Effector memory CD4-positive, alpha-beta T cell (primary cell): ENCODE measurements around the gene C1orf105.
"Not testable (repeated sequence)": the region's sequence is repeated elsewhere in the genome, so short reads cannot be mapped to it uniquely, and the experiment has no call there.

Experiments used
- DNase-seq, 3 donors: peaks; one replicate each; pipeline ENCODE4 v3.0.0-alpha.2; 2020
- H3K27ac ChIP-seq: 2 replicates; pipeline ENCODE4 v1.7.0; 2013; ENCODE audit warnings: mild to moderate bottlenecking, low read length, moderate library complexity; ENCODE audit not compliant: insufficient read depth, poor library complexity, severe bottlenecking
- H3K27me3 ChIP-seq: replicated peaks from 2 replicates; pipeline ENCODE4 v1.7.0; 2013; ENCODE audit warnings: mild to moderate bottlenecking, low read length; ENCODE audit not compliant: insufficient read depth, control insufficient read depth, poor library complexity, severe bottlenecking
- H3K36me3 ChIP-seq: 2 replicates; pipeline ENCODE4 v1.7.0; 2013; ENCODE audit warnings: mild to moderate bottlenecking, low read length, moderate library complexity; ENCODE audit not compliant: control insufficient read depth, insufficient read depth
- H3K4me1 ChIP-seq: 2 replicates; pipeline ENCODE4 v1.7.0; 2013; ENCODE audit warnings: low read length, mild to moderate bottlenecking; ENCODE audit not compliant: control insufficient read depth, insufficient read depth, poor library complexity, severe bottlenecking
- H3K4me3 ChIP-seq: 2 replicates; pipeline ENCODE4 v1.7.0; 2013; ENCODE audit warnings: low read length, low read depth, mild to moderate bottlenecking; ENCODE audit not compliant: insufficient read depth, poor library complexity, severe bottlenecking
- H3K9me3 ChIP-seq: 2 replicates; pipeline ENCODE4 v1.7.0; 2013; ENCODE audit warnings: mild to moderate bottlenecking, low read length, moderate library complexity; ENCODE audit not compliant: control insufficient read depth

The C1orf105 gene

DNA sequence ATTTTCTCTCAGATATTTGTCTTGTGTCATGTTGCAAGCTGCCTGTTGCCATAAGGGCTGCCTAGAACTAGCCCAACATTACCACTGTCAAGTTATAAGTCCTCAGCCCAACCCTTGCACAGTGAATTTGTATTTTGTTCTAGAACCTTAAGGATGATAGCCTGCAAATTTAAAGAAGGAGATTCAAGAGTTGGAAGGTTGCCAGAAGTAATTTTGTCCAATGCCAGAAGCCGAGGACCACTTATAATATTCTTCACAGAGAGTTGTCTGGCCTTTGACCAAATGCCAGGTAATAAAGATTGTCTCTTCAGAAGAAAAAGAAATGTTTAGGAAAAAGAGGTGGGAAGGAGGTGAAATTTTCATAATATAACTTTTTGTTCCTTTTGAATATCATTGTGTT, 71.9 kb downstream of the C1orf105 start:
- no peak for DNase-seq
- H3K27me3 ChIP-seq: no peaks in the 10 kb centered on the region
- H3K36me3 ChIP-seq: no peaks in the 10 kb centered on the region
- H3K9me3 ChIP-seq: no peaks in the 10 kb centered on the region
- H3K4me1 ChIP-seq: no peaks in the 10 kb centered on the region
- no peak overlapping the region for H3K27ac ChIP-seq
- no peak overlapping the region for H3K4me3 ChIP-seq

DNA sequence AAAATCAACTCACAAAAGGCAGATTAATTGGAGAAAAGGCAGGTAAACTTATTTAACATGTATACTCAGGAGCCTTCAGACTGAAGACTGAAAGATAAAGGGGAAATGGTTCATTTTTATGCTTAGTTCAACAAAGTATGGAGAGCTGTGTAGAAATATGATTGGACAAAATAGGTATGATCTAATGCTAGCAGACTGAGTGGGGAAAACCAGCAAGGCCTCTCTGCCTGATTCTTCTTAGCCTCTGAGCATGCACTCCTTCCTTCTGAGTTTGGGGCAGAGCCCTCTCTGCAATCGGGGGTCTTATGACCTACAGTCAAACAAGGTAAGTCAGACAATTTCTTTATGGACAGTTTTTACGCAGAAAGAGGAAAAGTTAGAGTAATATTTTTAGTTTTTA, 73.7 kb downstream of the C1orf105 start:
- H3K36me3 ChIP-seq: no peaks in the 10 kb centered on the region
- no peak overlapping the region for H3K27ac ChIP-seq
- no peaks in the 10 kb centered on the region for H3K9me3 ChIP-seq
- H3K4me3 ChIP-seq: no peak overlapping the region
- no peaks in the 10 kb centered on the region for H3K27me3 ChIP-seq
- DNase-seq: no peak
- H3K4me1 ChIP-seq: no peaks in the 10 kb centered on the region

DNA sequence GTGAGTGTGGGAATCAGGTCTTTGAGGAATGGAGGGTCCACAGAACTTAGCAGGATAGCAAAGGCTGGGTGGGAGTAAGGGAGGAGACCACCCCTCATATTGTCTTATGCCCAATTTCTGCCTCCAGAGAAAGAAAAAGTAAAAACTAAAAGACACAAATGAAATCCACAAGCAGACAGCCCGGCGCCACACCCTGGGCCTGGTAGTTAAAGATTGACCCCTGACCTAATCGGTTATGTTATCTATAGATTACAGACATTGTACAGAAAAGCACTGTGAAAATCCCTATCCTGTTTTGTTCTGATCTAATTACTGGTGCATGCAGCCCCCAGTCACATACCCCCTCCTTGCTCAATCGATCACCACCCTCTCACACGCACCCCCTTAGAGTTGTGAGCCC, 75.6 kb downstream of the C1orf105 start:
- not testable (repeated sequence) for H3K27ac ChIP-seq, H3K4me3 ChIP-seq, DNase-seq, H3K4me1 ChIP-seq, H3K36me3 ChIP-seq, H3K9me3 ChIP-seq, H3K27me3 ChIP-seq

GRCh38 chr1:172496678-172497077, 76.2 kb downstream of the C1orf105 start:
- Histone ChIP-seq H3K4me1 (no peaks in the 10 kb centered on the region), H3K36me3 (no peaks in the 10 kb centered on the region), H3K4me3 (no peak overlapping the region), H3K27me3 (no peaks in the 10 kb centered on the region), H3K9me3 (no peaks in the 10 kb centered on the region), H3K27ac (no peak overlapping the region)
- DNase-seq: no peak

DNA sequence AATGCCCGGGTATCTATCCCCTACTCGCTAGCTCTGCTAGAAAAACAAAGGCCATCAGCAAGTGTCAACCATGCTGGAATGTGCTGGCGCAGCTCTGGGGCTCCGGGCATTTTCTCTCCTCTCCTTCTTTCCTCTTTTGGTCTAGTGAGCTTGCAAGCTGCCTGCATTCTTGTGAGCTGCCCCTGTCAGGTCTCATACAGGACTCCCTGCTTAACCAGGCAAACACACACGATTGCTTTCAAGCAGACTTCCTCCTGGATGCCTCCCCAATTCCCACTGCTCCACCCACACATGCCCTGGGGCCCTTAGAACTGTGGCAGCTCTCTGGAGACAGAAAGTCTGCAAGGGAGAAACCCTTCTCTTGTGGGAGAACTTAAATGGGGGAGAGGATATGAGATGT, 76.7 kb downstream of the C1orf105 start:
- no peaks in the 10 kb centered on the region for H3K4me1 ChIP-seq
- no peaks in the 10 kb centered on the region for H3K9me3 ChIP-seq
- no peaks in the 10 kb centered on the region for H3K27me3 ChIP-seq
- H3K4me3 ChIP-seq: no peak overlapping the region
- no peaks in the 10 kb centered on the region for H3K36me3 ChIP-seq
- no peak for DNase-seq
- no peak overlapping the region for H3K27ac ChIP-seq

- H3K27me3 ChIP-seq: no peaks in the 10 kb centered on the region
- no peaks in the 10 kb centered on the region for H3K9me3 ChIP-seq
- DNase-seq: no peak
- H3K27ac ChIP-seq: no peak overlapping the region
- no peaks in the 10 kb centered on the region for H3K36me3 ChIP-seq
- no peak overlapping the region for H3K4me3 ChIP-seq
- no peaks in the 10 kb centered on the region for H3K4me1 ChIP-seq
Observed at GRCh38 chr1:172498857-172499256, 78.4 kb downstream of the C1orf105 start.

DNA sequence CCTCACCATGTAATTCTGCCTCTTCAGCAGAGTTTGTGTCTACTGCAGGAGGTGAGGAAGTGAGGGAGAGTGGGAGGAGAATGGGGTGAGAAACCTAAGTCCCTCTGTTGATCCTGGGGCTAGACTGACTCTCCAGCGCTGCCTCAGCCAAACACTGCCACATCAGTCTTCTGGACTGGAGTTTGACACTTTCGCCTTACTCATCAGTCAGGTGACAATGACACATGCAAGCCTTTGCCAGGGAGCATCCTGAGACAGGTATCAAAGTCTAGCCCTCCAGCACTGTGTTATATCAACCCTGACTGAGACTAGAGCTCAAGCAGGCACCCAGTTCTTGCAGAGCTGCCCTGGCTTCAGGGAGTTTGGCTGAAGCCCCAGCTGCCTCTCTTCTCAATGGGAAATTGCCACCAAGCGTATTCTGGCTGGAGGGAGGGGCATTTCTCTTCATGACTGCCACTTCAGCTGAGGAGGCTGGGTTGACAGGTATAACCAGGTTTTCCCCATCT, 79.2 kb downstream of the C1orf105 start:
- H3K36me3 ChIP-seq: no peaks in the 10 kb centered on the region
- H3K27ac ChIP-seq: no peak overlapping the region
- no peak overlapping the region for H3K4me3 ChIP-seq
- DNase-seq: no peak
- no peaks in the 10 kb centered on the region for H3K27me3 ChIP-seq
- H3K4me1 ChIP-seq: no peaks in the 10 kb centered on the region
- H3K9me3 ChIP-seq: no peaks in the 10 kb centered on the region

DNA sequence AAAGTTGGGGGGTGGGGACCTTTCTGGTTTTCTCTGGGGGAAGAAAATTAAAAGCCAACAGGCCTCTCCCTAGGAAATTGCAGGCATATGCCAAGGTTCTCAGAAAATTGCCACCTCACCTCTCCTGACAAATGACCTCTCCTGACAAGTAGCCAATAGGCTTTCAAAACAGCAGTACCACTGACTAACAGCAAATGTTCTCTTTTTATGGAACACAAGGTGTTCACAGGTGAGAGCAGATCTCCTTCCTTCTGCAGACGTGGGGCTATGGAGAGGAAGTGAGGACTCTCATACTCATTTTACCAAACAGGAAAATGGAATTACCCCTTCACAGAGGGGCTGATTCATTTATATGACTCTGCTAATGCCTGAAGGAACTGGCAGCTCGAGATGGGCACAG, 79.7 kb downstream of the C1orf105 start:
- H3K27me3 ChIP-seq: no peaks in the 10 kb centered on the region
- no peak overlapping the region for H3K27ac ChIP-seq
- no peak for DNase-seq
- no peaks in the 10 kb centered on the region for H3K4me1 ChIP-seq
- no peak overlapping the region for H3K4me3 ChIP-seq
- no peaks in the 10 kb centered on the region for H3K9me3 ChIP-seq
- no peaks in the 10 kb centered on the region for H3K36me3 ChIP-seq

GRCh38 chr1:172507741-172508140, 87.3 kb downstream of the C1orf105 start:
- Histone ChIP-seq H3K9me3 (no peaks in the 10 kb centered on the region), H3K36me3 (no peaks in the 10 kb centered on the region), H3K4me1 (no peaks in the 10 kb centered on the region), H3K4me3 (no peak overlapping the region), H3K27me3 (no peaks in the 10 kb centered on the region), H3K27ac (no peak overlapping the region)
- DNase-seq: no peak

GRCh38 chr1:172510479-172510878, 90.0 kb downstream of the C1orf105 start:
- no peak for DNase-seq
- no peaks in the 10 kb centered on the region for H3K9me3 ChIP-seq
- H3K36me3 ChIP-seq: no peaks in the 10 kb centered on the region
- no peaks in the 10 kb centered on the region for H3K4me1 ChIP-seq
- H3K4me3 ChIP-seq: no peak overlapping the region
- H3K27ac ChIP-seq: no peak overlapping the region
- H3K27me3 ChIP-seq: no peaks in the 10 kb centered on the region

DNA sequence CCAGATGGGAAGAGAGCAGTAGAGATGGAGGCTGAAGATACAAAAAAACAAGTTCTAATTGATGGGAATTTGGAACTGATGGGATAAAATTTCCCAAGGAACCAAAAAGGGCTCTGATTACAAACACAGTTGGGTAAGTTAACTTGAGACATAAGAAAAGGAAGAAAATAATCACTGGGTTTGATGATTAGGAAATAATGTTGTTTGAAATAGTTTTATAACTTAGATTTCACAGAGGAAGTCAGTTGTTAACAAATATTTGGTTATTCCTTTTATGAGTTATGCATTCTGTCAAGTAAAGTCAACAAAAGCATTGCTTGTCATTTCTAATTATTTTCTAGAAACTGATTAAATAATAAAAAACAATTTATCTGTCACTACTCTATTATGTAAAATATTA, 92.1 kb downstream of the C1orf105 start:
- Histone ChIP-seq H3K27ac (no peak overlapping the region), H3K36me3 (no peaks in the 10 kb centered on the region), H3K9me3 (no peaks in the 10 kb centered on the region), H3K4me1 (no peaks in the 10 kb centered on the region), H3K27me3 (no peaks in the 10 kb centered on the region), H3K4me3 (no peak overlapping the region)
- no peak for DNase-seq
